ENCODE results near the gene MPPE1. TPM values are rescaled to one million over a fixed set of nuclear protein-coding genes. Genes with fewer than 3 reads are reported as not detected.
"Not testable (repeated sequence)": the region's sequence is repeated elsewhere in the genome, so short reads cannot be mapped to it uniquely, and the experiment has no call there.

MPPE1 gene
- total RNA-seq, 2 experiments from 2014 or later = 51.0 to 54.4 TPM

- Mint-ChIP-seq H3K4me1 (peaks cover 22% of the 10 kb centered on the region), H3K27me3 (no peaks in the 10 kb centered on the region), H3K36me3 (ENCODE audit: low read depth) (peaks cover 13% of the 10 kb centered on the region), H3K27ac (no peak overlapping the region), H3K9me3 (no peaks in the 10 kb centered on the region), H3K4me3 (peak overlapping the region; percentile 82)
- ChIA-PET CTCF (interaction anchor here (0.7 to 1.6 kb wide), 3 partner anchors 64 to 418 kb away, joined by 3 to 4 read pairs (median 3); no protein-coding TSS in a partner anchor), POLR2A (interaction anchor here (0.9 to 2.5 kb wide), 4 partner anchors 12 to 73 kb away, joined by 3 to 30 read pairs (median 8); partner anchors contain the start of gene IMPA2)
- no peak for DNase-seq
These were observed 1.5 kb upstream of the MPPE1 start for GRCh38 chr18:11909591-11910026.

GRCh38 chr18:11909061-11909455 lies 941 bp upstream of the MPPE1 start:
- H3K27me3 Mint-ChIP-seq = no peaks in the 10 kb centered on the region
- peaks cover 22% of the 10 kb centered on the region for H3K4me1 Mint-ChIP-seq
- H3K4me3 Mint-ChIP-seq = peak overlapping the region; percentile 82
- H3K9me3 Mint-ChIP-seq = no peaks in the 10 kb centered on the region
- no peak for DNase-seq
- POLR2A ChIA-PET = interaction anchor here (0.7 to 2.5 kb wide), 14 partner anchors 12 to 867 kb away, joined by 3 to 30 read pairs (median 3); partner anchors contain the start of genes CHMP1B and IMPA2
- peak overlapping the region; percentile 81 for H3K27ac Mint-ChIP-seq
- CTCF ChIA-PET = interaction anchor here (0.7 to 1.6 kb wide), 4 partner anchors 24 to 419 kb away, joined by 3 to 4 read pairs (median 3); no protein-coding TSS in a partner anchor
- H3K36me3 Mint-ChIP-seq (ENCODE audit: low read depth) = peaks cover 13% of the 10 kb centered on the region

DNA sequence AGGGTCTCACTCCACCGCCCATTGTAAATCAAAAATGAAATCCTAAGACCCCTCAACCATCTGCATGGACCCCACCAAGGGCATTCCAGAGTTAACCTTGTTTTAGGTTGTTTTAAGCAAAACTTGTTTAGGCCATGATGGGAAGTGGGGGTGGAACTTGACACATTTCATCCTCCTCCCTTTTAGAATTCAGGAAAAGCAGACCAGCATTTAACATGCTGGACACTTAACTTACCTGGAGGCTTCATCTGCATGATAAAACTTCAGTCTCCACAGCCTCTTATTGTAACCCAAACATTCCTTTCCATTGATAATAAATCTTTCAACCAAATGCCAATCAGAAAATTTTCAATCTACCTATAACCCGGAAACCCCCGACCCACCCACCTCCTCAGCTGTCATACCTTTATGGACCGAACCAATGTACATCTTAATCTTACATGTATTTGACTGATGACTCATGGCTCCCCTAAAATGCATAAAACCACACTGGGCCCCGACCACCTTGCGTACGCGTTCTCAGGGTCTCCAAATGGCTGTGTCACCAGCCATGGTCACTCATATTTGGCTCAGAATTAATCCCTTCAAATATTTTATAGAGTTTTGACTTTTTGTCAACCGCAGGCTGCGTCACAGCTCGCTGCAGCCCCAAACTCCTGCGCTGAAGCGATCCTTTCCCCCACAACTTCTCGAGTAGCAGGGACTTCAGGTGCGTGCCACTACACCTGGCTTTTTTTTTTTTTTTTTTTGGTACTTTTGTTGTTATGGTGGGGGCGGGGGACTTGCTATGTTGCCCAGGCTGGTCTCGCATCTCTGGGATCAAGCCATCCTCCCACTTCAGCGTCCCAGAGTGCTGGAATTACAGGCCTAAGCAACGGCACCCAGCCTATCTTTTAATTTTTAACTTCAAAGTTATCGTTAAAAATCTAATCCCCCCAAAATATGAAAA lies 917 bp downstream of the MPPE1 start:
- ChIA-PET POLR2A (interaction anchor here (1.3 to 2.5 kb wide), 6 partner anchors 8 to 75 kb away, joined by 4 to 30 read pairs (median 9); partner anchors contain the start of genes CHMP1B and IMPA2), CTCF (no interaction called here)
- no peak for DNase-seq
- H3K36me3 Mint-ChIP-seq (ENCODE audit: low read depth) = peaks cover 22% of the 10 kb centered on the region
- no peaks in the 10 kb centered on the region for H3K27me3 Mint-ChIP-seq
- peak overlapping the region; percentile 86 for H3K4me3 Mint-ChIP-seq
- H3K27ac Mint-ChIP-seq = peak overlapping the region; percentile 89
- no peaks in the 10 kb centered on the region for H3K9me3 Mint-ChIP-seq
- peaks cover 26% of the 10 kb centered on the region for H3K4me1 Mint-ChIP-seq

DNA sequence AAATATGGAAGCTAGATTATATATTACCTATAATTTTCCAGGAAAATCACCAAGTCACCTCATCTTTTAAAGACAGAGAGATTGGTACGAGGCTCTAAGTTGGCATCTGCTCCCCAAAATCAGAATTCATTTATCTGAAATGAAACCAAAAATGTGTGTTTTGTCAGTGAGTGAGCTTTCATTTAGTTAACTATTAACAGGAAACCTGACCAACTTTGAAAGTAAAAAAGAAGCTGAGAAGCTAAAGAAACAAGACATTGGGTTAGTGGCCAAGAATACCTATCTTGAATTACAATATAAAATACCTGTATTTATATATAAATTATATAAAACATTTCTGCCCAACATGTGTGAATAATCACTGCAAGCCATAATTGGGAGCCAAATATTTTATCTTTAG lies 1.9 kb downstream of the MPPE1 start:
- Mint-ChIP-seq H3K4me1 (peaks cover 26% of the 10 kb centered on the region), H3K36me3 (ENCODE audit: low read depth) (peaks cover 28% of the 10 kb centered on the region), H3K27ac (no peak overlapping the region), H3K4me3 (no peak overlapping the region), H3K27me3 (no peaks in the 10 kb centered on the region), H3K9me3 (no peaks in the 10 kb centered on the region)
- no peak for DNase-seq
- ChIA-PET POLR2A (interaction anchor here (0.9 to 1.1 kb wide), 3 partner anchors 12 to 74 kb away, joined by 3 to 7 read pairs (median 5); no protein-coding TSS in a partner anchor), CTCF (no interaction called here)

- peaks cover 26% of the 10 kb centered on the region for H3K4me1 Mint-ChIP-seq
- H3K36me3 Mint-ChIP-seq (ENCODE audit: low read depth) = peaks cover 28% of the 10 kb centered on the region
- no peaks in the 10 kb centered on the region for H3K27me3 Mint-ChIP-seq
- no peaks in the 10 kb centered on the region for H3K9me3 Mint-ChIP-seq
- ChIA-PET CTCF (no interaction called here), POLR2A (interaction anchor here (0.9 to 1.1 kb wide), 3 partner anchors 12 to 75 kb away, joined by 3 to 7 read pairs (median 5); no protein-coding TSS in a partner anchor)
- H3K27ac Mint-ChIP-seq = no peak overlapping the region
- no peak for DNase-seq
- H3K4me3 Mint-ChIP-seq = no peak overlapping the region
These were observed 2.5 kb downstream of the MPPE1 start for GRCh38 chr18:11905613-11906012.

DNA sequence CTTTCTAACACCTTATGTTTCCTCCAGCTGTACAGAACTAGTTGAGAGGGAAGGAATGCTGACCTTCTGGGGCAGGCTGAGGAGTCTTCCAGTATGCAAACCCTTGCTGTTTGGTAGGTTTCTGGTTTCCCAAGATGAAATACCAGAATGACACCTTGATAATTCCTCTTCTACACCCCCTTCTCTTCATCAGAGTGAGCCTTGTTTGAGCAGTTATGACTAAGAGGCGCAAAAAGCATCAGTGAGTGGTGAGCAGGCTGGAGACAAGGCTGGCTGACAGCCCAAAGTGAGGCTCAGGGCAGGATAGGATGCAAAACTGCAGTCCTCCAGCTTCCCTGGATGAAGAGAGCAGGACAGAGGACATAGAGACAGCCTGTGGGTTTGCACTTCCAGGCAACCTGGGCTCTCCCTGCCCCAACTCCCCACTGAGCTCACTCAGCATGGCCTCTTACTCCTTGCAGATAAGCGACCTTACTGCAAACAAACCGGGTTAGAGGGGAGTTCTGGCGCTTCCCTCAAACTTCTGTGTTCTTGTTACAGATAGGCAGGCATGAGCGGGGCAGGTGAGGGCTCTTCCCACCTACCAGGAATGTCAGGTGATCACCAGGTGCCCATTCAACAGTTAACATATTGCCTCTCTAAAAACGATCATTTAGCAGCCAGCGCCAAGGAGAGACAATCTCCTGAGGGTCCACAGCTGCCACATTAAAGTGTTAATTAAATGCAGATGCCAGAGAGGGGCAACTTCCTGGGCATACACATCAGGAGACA lies 5.4 kb downstream of the MPPE1 start:
- ChIA-PET CTCF (no interaction called here), POLR2A (no interaction called here)
- no peak overlapping the region for H3K27ac Mint-ChIP-seq
- no peak for DNase-seq
- H3K36me3 Mint-ChIP-seq (ENCODE audit: low read depth) = peaks cover 35% of the 10 kb centered on the region
- no peak overlapping the region for H3K4me3 Mint-ChIP-seq
- H3K9me3 Mint-ChIP-seq = no peaks in the 10 kb centered on the region
- H3K4me1 Mint-ChIP-seq = peaks cover 20% of the 10 kb centered on the region
- no peaks in the 10 kb centered on the region for H3K27me3 Mint-ChIP-seq

DNA sequence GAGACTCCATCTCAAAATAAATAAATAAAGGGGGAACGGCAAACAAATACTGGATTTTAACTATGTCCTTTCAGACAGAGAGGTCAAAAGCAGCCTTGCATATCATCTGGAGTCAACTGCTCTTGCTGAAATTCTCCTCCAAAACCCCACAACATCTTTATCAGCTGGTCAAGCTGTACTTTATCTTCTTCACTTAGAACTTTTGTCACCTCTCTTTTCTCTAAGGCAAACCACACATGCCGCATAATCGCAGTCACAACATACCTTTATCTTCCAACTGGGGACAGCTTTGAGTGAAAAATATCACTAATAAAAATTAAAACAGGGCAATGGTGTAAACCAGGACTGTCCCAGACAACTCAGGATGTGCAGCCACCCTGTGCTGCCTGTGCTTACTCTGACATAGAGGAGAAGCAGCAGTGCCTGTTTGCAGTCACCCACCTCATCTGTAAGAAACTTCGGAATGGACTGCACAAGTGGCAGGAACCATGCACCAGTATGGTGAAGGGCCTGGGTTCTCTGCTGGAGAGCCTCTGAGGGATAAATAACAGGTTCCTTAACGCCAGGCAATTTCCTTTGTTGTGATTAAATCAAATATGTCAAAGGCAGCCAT lies 6.2 kb downstream of the MPPE1 start:
- CTCF ChIA-PET = no interaction called here

DNA sequence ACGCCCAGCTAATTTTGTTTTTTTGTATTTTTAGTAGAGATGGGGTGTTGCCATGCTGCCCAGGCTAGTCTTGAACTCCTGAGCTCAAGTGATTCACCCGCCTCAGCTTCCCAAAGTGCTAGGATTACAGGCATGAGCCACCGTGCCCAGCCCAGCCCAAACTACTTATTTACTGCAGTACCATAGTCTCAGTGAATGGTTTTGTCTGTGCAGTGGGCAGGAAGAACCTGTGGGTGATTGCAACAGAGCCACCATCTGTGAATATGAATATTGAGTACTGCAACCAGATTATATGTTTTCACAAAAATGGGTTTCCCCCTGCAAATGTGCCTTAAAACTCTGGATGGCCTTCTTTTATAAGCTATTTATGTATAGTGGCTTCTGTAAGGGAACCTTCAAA lies 9.1 kb downstream of the MPPE1 start:
- H3K27me3 Mint-ChIP-seq = no peaks in the 10 kb centered on the region
- no peak overlapping the region for H3K27ac Mint-ChIP-seq
- no peak for DNase-seq
- H3K36me3 Mint-ChIP-seq (ENCODE audit: low read depth) = peaks cover 51% of the 10 kb centered on the region
- peaks cover 4% of the 10 kb centered on the region for H3K4me1 Mint-ChIP-seq
- ChIA-PET POLR2A (interaction anchor here (0.9 kb wide), 1 partner anchor 9 kb away, joined by 4 read pairs; the partner anchor contains the start of gene MPPE1), CTCF (interaction anchor here (1.0 kb wide), 1 partner anchor 39 kb away, joined by 3 read pairs; no protein-coding TSS in a partner anchor)
- H3K9me3 Mint-ChIP-seq = no peaks in the 10 kb centered on the region
- H3K4me3 Mint-ChIP-seq = no peak overlapping the region

More for the DNA sequence above, 6.2 kb downstream of the MPPE1 start:
- Mint-ChIP-seq H3K27me3 (no peaks in the 10 kb centered on the region), H3K9me3 (no peaks in the 10 kb centered on the region), H3K36me3 (ENCODE audit: low read depth) (peaks cover 40% of the 10 kb centered on the region), H3K27ac (no peak overlapping the region), H3K4me1 (peaks cover 15% of the 10 kb centered on the region), H3K4me3 (no peak overlapping the region)
- no peak for DNase-seq
- POLR2A ChIA-PET = no interaction called here

- Mint-ChIP-seq H3K4me3 (no peak overlapping the region), H3K4me1 (peaks cover 2% of the 10 kb centered on the region), H3K36me3 (ENCODE audit: low read depth) (peaks cover 58% of the 10 kb centered on the region), H3K27me3 (no peaks in the 10 kb centered on the region), H3K27ac (no peak overlapping the region), H3K9me3 (no peaks in the 10 kb centered on the region)
- no peak for DNase-seq
- ChIA-PET POLR2A (no interaction called here), CTCF (no interaction called here)
These were observed 10.3 kb downstream of the MPPE1 start for GRCh38 chr18:11897781-11898180.

- H3K4me3 Mint-ChIP-seq, H3K27me3 Mint-ChIP-seq, H3K27ac Mint-ChIP-seq, POLR2A ChIA-PET, DNase-seq, H3K4me1 Mint-ChIP-seq, H3K9me3 Mint-ChIP-seq, CTCF ChIA-PET: not testable (repeated sequence)
- peaks cover 66% of the 10 kb centered on the region for H3K36me3 Mint-ChIP-seq (ENCODE audit: low read depth)
These were observed 15.7 kb downstream of the MPPE1 start for GRCh38 chr18:11892438-11892837.

DNA sequence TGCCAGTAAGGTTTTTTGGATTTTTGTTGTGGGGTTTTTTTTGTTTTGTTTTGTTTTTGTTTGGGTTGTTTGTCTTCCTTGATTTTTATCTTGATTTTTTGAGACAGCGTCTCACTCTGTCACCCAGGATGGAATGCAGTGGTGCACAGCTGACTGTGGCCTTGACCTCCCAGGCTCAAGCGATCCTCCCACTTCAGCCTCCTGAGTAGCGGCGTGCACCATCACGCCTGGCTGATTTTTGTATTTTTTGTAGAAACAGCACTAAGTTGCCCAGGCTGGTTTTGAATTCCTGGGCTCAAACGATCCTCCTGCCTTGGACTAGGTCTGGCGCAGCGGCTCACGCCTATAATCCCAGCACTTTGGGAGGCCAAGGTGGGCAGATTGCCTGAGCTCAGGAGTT lies 16.4 kb downstream of the MPPE1 start:
- DNase-seq = no peak
- H3K4me3 Mint-ChIP-seq = no peak overlapping the region
- H3K9me3 Mint-ChIP-seq = no peaks in the 10 kb centered on the region
- H3K27me3 Mint-ChIP-seq = no peaks in the 10 kb centered on the region
- ChIA-PET CTCF (no interaction called here), POLR2A (no interaction called here)
- H3K27ac Mint-ChIP-seq = no peak overlapping the region
- H3K4me1 Mint-ChIP-seq = peaks cover 11% of the 10 kb centered on the region
- H3K36me3 Mint-ChIP-seq (ENCODE audit: low read depth) = peaks cover 66% of the 10 kb centered on the region

DNA sequence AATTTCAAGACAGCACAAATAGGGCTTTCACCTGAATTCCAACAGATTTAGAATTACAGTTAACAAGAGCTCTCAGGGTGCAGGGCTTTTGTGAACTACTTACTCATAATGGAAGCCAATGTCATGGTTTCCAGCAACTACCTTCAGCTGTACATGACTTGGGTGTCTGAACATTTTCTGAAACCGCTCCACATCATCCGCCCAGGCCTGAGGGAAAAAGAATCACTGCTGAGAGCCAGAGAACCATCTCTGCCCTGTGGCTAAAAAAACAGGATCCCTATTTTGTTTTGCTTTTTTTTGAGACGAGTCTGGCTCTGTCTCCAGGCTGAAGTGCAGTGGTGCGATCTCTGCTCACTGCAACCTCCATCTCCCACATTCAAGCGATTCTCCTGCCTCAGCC lies 18.8 kb downstream of the MPPE1 start:
- DNase-seq = no peak
- peaks cover 64% of the 10 kb centered on the region for H3K36me3 Mint-ChIP-seq (ENCODE audit: low read depth)
- no peaks in the 10 kb centered on the region for H3K9me3 Mint-ChIP-seq
- ChIA-PET CTCF (no interaction called here), POLR2A (interaction anchor here (0.7 kb wide), 1 partner anchor 19 kb away, joined by 3 read pairs; the partner anchor contains the start of gene MPPE1)
- H3K27ac Mint-ChIP-seq = no peak overlapping the region
- H3K4me3 Mint-ChIP-seq = no peak overlapping the region
- H3K4me1 Mint-ChIP-seq = peaks cover 11% of the 10 kb centered on the region
- no peaks in the 10 kb centered on the region for H3K27me3 Mint-ChIP-seq

Data from activated CD4-positive, alpha-beta memory T cell treated with anti-CD3 and anti-CD28 coated beads, Interleukin-2, amount 10 ng/mL, durations not matched to agents 7 days and 5 days (primary cell).